Inflammatory macrophage treated with lipopolysaccharide for 1 hour (primary cell): Measurements from ENCODE around the gene PTGR2.
"Not testable (repeated sequence)": the region's sequence is repeated elsewhere in the genome, so short reads cannot be mapped to it uniquely, and the experiment has no call there.

Experiments
- DNase-seq, 2 donors: peaks; one replicate each; pipeline ENCODE4 v3.0.0-alpha.2; 2020 to 2022

PTGR2 gene

GRCh38 chr14:73887694-73888459 is 36.2 kb downstream of the PTGR2 start:
- no peak for DNase-seq

- peak; percentile 64 to 69 for DNase-seq
These were observed 36.8 kb downstream of the PTGR2 start for GRCh38 chr14:73888460-73888725.

- peak in 1 of 2 donors; percentile 40 for DNase-seq
These were observed 37.3 kb downstream of the PTGR2 start for GRCh38 chr14:73888971-73889370.

- DNase-seq: peak; percentile 43 to 61
These were observed 37.7 kb downstream of the PTGR2 start for GRCh38 chr14:73889376-73889775.

- not testable (repeated sequence) for DNase-seq
These were observed 42.6 kb downstream of the PTGR2 start for GRCh38 chr14:73894180-73894687.

GRCh38 chr14:73895939-73896338 is 44.3 kb downstream of the PTGR2 start:
- DNase-seq: no peak

GRCh38 chr14:73896521-73896920 is 44.9 kb downstream of the PTGR2 start:
- DNase-seq: no peak

GRCh38 chr14:73903028-73903427 is 51.4 kb downstream of the PTGR2 start:
- DNase-seq: no peak

GRCh38 chr14:73909681-73910080 is 58.0 kb downstream of the PTGR2 start:
- no peak for DNase-seq

GRCh38 chr14:73913256-73913655 is 61.6 kb downstream of the PTGR2 start:
- no peak for DNase-seq

GRCh38 chr14:73916324-73916723 is 64.7 kb downstream of the PTGR2 start:
- DNase-seq: no peak

- DNase-seq: not testable (repeated sequence)
These were observed 67.8 kb downstream of the PTGR2 start for GRCh38 chr14:73919457-73919856.

GRCh38 chr14:73924337-73924736 is 72.7 kb downstream of the PTGR2 start:
- DNase-seq: peak; percentile 8 to 39
